ENCODE results near the gene ACR.

Gene ACR

DNA sequence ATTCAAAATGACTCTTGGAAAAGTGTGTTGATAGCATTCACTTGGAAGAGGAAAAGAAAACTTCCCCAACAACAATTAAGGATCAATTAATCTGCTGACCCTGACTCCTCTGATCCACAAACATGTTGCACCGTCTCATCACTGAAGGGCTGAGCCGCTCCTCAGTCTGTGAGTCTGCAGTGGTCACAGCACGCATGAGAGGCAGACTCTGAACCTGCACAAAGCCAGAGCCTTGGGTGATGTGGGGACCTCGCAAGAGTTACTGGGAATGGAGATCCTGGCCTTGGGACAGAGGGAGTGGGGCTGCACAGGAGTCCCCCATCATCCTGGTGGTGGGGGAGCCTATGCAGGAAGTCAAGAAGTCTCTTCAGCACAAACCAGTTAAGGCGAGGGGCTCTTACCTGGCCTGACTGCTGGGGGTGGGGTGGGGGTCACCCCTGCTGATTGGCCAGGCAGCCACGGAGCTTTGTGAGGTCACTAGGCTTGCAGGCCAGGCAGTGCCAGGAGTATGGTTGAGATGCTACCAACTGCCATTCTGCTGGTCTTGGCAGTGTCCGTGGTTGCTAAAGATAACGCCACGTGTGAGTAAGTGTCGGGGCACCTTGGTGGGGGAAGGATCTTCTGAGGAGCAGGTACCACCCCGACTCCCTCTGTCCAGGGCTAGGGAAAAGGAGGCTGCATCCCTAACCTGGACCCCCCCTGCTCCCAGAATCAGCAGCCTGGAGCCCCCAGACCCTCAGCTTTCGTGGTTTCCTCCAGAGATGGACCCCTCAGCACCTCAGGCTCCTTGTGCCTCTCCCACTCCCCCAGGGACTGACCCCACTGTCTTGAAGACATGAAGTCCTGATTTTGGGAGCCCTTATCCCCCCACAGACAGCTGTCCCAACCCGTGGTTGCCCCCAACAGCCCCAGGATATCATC lies at the start of gene ACR:
TSS of gene ACR (plus strand) at position 477 of the 921 bp plus-strand sequence. CDS start at position 509, 32 bp downstream.
- no peak within 1 kb of the TSS for H3K4me3 ChIP-seq (ENCODE audit: control insufficient read depth, low read depth, low read length)
- no peak for DNase-seq (ENCODE audit: low read depth)
- no peak for TF ChIP-seq CTCF (conservative IDR thresholded peaks at IDR 0.05; ENCODE audit: control insufficient read depth, insufficient read depth, low read depth, low read length)

DNA sequence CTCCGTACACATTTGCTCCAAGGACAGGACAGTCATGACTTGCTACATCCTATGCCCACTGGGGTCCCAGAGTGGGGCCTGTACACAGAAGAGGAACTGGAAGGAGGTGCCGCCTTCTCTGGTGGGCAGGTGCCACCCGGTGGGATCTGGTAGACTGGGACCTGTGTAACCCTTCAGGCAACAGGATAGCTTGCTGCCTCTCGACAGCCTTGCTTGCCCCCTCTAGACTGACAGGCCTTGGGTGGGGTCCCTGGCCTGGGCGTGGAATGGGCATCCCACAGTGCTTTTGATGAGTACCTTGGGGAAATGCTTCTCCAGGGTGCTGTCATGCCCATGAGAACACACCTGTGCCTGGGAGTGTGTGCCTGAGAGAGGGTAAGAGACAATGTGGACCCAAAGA lies 49.6 kb upstream of the ACR start:
- TF ChIP-seq CTCF (conservative IDR thresholded peaks at IDR 0.05; ENCODE audit: control insufficient read depth, insufficient read depth, low read depth, low read length): no peak

GRCh38 chr22:50691521-50691920 lies 46.5 kb upstream of the ACR start:
- no peak overlapping the region for H3K4me3 ChIP-seq (ENCODE audit: control insufficient read depth, low read depth, low read length)
- TF ChIP-seq CTCF (conservative IDR thresholded peaks at IDR 0.05; ENCODE audit: control insufficient read depth, insufficient read depth, low read depth, low read length): peak; percentile 67
- DNase-seq (ENCODE audit: low read depth): peak; percentile 62

More for the DNA sequence above, 49.6 kb upstream of the ACR start:
- H3K4me3 ChIP-seq (ENCODE audit: control insufficient read depth, low read depth, low read length): no peak overlapping the region
- no peak for DNase-seq (ENCODE audit: low read depth)

- no peak for DNase-seq (ENCODE audit: low read depth)
- no peak for TF ChIP-seq CTCF (conservative IDR thresholded peaks at IDR 0.05; ENCODE audit: control insufficient read depth, insufficient read depth, low read depth, low read length)
- H3K4me3 ChIP-seq (ENCODE audit: control insufficient read depth, low read depth, low read length): no peak overlapping the region
Observed at GRCh38 chr22:50693462-50693861, 44.5 kb upstream of the ACR start.

DNA sequence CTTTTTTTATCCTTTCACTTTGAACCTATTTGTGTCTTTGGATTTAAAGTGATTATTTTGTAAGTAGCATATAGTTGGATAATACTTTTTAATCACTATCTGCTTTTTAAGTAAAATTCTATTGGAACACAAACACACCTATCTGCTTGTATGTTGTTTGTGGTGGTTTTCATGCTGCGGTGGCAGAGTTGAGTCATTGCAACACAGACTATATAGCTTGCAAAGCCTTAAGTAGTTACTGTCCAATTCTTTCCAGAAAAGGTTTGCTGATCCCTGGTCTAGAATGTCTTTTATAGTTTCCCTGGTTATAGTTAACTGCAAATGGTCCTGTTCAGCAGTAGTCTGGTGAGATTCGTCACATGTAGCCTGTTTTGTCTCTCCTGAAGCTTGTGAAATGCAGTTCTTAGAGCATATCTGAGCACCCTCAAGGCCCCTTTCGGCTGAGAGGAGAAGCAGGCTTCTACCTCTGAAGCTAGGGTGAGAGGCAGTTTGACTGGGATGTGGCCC lies 43.9 kb upstream of the ACR start:
- DNase-seq (ENCODE audit: low read depth): no peak
- no peak for TF ChIP-seq CTCF (conservative IDR thresholded peaks at IDR 0.05; ENCODE audit: control insufficient read depth, insufficient read depth, low read depth, low read length)
- H3K4me3 ChIP-seq (ENCODE audit: control insufficient read depth, low read depth, low read length): no peak overlapping the region

GRCh38 chr22:50694766-50695420 lies 43.1 kb upstream of the ACR start:
- TF ChIP-seq CTCF (conservative IDR thresholded peaks at IDR 0.05; ENCODE audit: control insufficient read depth, insufficient read depth, low read depth, low read length): no peak

More at GRCh38 chr22:50694766-50695420, 43.1 kb upstream of the ACR start:
- no peak overlapping the region for H3K4me3 ChIP-seq (ENCODE audit: control insufficient read depth, low read depth, low read length)
- no peak for DNase-seq (ENCODE audit: low read depth)

Data from fibroblast of mammary gland (primary cell).